ENCODE data around the gene CDHR3.
A peak's percentile ranks its signal among the peaks of the same experiment; 100 is the strongest.
"Not testable (repeated sequence)": the region's sequence is repeated elsewhere in the genome, so short reads cannot be mapped to it uniquely, and the experiment has no call there.

CDHR3 gene

DNA sequence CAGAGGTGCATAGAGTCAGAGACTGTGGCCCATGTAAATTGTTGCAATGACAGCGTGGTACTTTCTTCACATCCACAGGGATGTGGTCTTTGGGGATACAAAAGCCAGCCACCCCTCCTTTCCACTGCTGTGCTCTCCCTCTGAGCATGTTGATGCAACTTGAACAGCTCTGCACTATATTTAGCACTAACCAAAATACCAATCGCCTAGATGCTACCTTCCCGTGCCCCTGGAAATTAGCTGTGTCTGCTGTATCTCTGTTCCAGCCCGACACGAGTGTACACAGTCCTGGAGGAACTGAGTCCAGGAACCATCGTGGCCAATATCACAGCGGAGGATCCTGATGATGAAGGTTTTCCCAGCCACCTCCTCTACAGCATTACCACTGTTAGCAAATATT lies 38.1 kb downstream of the CDHR3 start:
- no peak for DNase-seq (ENCODE audit: low read depth)

DNA sequence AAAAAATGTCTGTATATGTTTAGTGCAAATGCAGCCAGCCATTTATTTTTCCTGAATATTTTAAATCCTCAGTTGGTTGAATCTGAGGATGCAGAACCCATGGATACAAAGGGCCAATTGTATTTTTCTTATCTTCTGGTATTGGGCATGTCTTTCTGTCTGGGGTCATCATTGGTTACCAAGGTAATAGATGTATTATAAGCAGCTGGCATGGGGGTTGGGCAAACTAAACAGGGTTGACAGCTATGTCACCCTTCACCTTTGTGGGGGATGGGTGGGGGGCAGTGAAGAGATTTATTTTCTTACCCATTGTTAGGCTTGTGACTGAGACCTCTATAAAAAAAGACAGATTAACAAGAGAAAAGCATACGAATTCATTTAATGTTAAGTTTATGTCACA lies 38.8 kb downstream of the CDHR3 start:
- no peak for DNase-seq (ENCODE audit: low read depth)

DNA sequence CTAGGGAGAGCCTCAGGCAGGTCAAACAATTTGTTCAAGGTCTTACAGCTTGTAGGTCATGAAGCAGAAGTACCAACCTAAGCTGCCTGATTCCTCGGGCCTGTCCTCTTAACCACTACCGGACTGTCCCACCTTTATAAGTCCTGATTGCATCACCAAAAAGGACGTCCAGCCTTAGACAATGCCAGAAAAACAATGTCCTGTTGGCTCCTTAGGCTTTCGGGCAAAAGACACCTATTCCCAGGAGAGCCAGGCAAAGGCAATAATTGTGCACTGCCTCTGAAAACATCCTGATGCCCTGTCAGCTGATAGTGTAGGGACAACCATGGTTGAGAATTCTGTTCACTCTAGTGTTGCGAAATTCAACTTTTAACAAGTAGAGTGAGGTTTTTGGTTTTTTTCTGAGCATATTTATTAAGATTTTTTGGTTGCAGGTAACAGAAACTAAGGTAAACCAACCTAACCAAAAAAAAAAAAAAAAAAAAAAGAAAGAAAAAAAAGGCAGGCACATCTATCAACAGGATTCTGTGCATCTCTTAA lies 40.5 kb downstream of the CDHR3 start:
- no peak for DNase-seq (ENCODE audit: low read depth)

GRCh38 chr7:106006906-106007305 lies 43.8 kb downstream of the CDHR3 start:
- DNase-seq (ENCODE audit: low read depth), result no peak

GRCh38 chr7:106007796-106008195 lies 44.7 kb downstream of the CDHR3 start:
- not testable (repeated sequence) for DNase-seq (ENCODE audit: low read depth)

GRCh38 chr7:106009503-106010226 lies 46.6 kb downstream of the CDHR3 start:
- DNase-seq (ENCODE audit: low read depth), result peak; percentile 65

DNA sequence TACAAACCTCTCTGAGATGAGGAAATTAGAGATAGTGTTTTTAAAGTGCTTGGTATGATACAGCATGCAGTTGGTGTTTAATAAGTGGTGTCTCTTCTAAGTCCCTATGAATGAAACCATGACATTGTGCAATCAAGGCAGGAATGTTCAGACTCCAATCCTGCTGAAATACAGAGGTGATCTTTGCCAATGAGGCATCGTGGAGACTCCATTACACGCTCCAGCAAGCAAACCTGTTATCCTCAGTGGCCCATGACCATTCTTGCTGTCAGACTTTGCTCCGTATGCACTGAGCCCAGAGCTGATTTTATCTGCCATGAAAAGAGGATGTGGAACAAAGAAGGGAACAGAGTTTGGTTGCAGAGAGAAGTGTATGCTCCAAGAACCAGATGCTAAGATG lies 47.3 kb downstream of the CDHR3 start:
- no peak for DNase-seq (ENCODE audit: low read depth)

- DNase-seq (ENCODE audit: low read depth), result no peak
Observed at GRCh38 chr7:106010866-106011265, 47.8 kb downstream of the CDHR3 start.

DNA sequence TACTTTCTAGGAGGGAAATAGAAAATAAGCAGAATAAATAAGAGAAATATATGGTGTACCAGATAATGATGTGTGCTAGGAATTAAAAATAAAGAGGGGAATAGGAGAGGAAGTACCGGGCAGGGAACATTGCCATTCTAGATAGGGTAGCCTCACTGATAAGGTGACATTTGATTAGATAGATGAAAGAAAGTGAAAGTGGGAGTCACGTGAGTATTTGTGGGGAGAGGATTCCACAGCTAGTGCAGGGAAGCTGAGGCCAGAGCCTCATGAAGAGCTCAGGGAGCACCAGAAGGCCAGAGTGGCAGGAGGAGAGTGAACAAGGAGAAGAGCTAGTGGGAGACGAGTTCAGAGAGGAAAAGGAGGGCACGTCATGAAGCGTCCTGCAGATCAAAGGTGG lies 49.1 kb downstream of the CDHR3 start:
- no peak for DNase-seq (ENCODE audit: low read depth)

GRCh38 chr7:106012935-106013439 lies 49.9 kb downstream of the CDHR3 start:
- DNase-seq (ENCODE audit: low read depth), result no peak

DNA sequence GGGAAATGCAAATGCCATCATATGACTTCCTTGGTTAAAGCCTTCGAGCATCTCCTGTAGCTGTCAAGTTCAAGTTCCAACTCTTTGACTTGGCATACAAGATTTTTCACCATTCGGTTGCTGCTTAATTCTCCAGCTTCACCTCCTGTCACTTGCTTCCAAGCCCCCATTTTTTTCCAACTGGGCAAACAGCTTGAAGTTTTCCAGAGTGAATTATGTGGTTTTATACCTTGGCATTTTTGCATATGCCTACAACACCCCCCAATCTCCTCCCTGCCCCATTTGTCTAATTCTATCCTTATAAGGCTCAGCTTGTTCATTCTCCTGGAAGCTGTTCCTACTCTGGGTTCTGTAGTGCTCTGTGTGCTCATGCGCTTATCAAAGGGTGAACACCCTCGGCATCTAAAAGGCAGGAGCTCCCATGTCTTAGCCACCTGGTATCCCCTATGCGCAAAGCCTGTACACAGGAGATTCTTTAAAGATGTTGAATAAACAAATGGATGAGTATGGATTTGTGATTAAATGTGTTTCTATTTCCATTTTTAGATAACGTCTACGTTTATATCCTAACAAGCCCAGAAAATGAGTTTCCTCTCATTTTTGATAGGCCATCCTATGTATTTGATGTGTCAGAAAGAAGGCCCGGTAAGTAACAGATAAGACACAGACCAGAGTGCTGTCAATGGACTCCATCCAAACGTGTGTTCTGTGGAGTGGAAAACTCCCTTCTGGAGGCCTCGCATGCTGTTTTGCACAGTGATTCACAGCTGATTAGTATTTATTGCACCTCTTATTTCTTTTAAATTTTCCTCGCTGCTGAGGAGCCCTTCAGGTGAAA lies 52.5 kb downstream of the CDHR3 start:
- no peak for DNase-seq (ENCODE audit: low read depth)

GRCh38 chr7:106016331-106016730 lies 53.3 kb downstream of the CDHR3 start:
- no peak for DNase-seq (ENCODE audit: low read depth)

GRCh38 chr7:106017657-106018056 lies 54.6 kb downstream of the CDHR3 start:
- DNase-seq (ENCODE audit: low read depth), result no peak

- DNase-seq (ENCODE audit: low read depth), result no peak
Observed at GRCh38 chr7:106018566-106019469, 55.8 kb downstream of the CDHR3 start.

DNA sequence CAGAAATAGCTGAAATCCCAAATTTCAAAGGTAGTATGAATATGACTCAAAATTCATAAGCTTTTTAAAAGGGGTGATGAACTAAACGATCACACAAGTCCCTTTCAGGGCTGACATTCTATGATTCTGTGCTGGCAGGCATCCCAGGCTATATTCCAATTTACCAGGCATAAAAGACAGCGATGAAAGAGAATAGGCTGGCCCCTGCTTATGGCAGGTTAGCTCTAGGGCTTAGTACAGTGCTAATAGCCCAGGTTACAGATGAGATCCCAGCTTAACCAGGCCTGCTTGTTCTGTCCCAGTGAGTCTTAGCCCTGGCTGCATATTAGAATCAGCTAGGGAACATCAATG lies 56.4 kb downstream of the CDHR3 start:
- no peak for DNase-seq (ENCODE audit: low read depth)

GRCh38 chr7:106021151-106022067 lies 58.3 kb downstream of the CDHR3 start:
- DNase-seq (ENCODE audit: low read depth), result no peak

GRCh38 chr7:106022193-106022821 lies 59.2 kb downstream of the CDHR3 start:
- peak; percentile 76 for DNase-seq (ENCODE audit: low read depth)

GRCh38 chr7:106023369-106024322 lies 60.6 kb downstream of the CDHR3 start:
- no peak for DNase-seq (ENCODE audit: low read depth)

- DNase-seq (ENCODE audit: low read depth), result no peak
Observed at GRCh38 chr7:106026101-106026500, 63.0 kb downstream of the CDHR3 start.
